SKM-1 treated with dmso at 0.1 percent for 144 hours (cell line): Measurements from ENCODE around the gene TOR1AIP1.
A peak's percentile ranks its signal among the peaks of the same experiment; 100 is the strongest.
"Not testable (repeated sequence)": the region's sequence is repeated elsewhere in the genome, so short reads cannot be mapped to it uniquely, and the experiment has no call there.

Experiments
- DNase-seq: peaks from one replicate; lab custom pipeline; 2025; ENCODE audit not compliant: unreplicated experiment; lab: John Stamatoyannopoulos, UW

TOR1AIP1 gene, protein sequence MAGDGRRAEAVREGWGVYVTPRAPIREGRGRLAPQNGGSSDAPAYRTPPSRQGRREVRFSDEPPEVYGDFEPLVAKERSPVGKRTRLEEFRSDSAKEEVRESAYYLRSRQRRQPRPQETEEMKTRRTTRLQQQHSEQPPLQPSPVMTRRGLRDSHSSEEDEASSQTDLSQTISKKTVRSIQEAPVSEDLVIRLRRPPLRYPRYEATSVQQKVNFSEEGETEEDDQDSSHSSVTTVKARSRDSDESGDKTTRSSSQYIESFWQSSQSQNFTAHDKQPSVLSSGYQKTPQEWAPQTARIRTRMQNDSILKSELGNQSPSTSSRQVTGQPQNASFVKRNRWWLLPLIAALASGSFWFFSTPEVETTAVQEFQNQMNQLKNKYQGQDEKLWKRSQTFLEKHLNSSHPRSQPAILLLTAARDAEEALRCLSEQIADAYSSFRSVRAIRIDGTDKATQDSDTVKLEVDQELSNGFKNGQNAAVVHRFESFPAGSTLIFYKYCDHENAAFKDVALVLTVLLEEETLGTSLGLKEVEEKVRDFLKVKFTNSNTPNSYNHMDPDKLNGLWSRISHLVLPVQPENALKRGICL

DNA sequence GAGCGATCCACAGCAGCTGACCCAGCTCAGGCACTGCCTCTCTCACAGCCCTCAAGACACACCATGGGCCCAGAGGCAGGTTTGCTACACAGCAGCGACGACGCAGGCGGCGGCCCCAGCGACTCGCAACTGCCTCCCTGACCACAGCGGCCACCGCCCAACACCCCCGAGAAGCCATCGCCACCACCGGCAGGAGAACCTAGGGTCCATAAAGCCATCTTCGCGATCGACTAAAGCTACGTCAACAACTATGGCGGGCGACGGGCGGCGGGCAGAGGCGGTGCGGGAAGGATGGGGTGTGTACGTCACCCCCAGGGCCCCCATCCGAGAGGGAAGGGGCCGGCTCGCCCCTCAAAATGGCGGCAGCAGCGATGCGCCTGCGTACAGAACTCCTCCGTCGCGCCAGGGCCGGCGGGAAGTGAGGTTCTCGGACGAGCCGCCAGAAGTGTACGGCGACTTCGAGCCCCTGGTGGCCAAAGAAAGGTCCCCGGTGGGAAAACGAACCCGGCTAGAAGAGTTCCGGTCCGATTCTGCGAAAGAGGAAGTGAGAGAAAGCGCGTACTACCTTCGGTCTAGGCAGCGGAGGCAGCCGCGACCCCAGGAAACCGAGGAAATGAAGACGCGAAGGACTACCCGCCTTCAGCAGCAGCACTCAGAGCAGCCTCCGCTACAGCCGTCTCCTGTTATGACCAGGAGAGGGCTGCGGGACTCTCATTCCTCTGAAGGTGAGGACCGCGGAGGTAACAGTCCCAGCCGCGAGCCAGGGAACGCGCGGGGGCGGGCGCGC is at the start of gene TOR1AIP1:
TOR1AIP1 (plus strand) TSS at position 33 of the 787 bp plus-strand sequence; CDS start at position 251, 218 bp downstream.
- DNase-seq: peak; percentile 99

DNA sequence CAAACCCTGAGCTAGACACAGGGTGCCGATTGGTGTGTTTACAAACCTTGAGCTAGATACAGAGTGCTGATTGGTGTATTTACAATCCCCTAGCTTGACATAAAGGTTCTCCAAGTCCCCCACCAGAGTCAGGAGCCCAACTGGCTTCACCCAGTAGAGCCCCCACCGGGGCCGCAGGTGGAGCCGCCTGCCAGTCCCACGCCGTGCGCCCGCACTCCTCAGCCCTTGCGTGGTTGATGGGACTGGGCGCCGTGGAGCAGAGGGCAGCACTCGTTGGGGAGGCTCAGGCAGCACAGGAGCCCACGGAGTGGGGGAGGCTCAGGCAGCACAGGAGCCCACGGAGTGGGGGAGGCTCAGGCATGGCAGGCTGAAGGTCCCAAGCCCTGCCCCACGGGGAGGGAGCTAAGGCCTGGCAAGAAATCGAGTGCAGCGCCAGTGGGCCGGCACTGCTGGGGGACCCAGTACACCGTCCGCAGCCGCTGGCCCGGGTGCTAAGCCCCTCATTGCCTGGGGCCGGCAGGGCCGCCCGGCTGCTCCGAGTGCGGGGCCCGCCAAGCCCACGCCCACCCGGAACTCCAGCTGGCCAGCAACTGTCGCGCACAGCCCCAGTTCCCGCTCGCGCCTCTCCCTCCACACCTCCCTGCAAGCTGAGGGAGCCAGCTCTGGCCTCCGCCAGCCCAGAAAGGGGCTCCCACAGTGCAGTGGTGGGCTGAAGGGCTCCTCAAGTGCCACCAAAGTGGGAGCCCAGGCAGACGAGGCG is 45.2 kb upstream of the TOR1AIP1 start:
- not testable (repeated sequence) for DNase-seq

DNA sequence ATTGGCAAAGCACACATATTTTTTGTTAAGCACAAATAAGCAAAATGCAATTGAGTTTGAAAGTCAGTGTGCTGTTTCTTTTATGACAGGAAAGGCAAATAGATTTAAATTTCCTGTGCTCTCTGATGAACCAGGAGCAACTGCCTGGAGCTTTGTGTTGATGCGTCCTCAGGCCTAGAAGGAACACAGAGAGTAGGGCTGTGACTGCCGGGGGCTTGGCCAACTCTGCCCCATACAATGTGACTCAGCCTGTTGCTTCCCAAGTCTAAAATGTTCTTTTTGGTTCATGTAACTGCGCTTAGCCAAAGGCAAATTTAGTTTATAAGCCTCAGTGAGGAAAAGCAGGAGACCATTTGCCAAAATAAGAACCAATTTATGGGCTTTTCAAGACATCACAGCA is 42.0 kb upstream of the TOR1AIP1 start:
- DNase-seq: no peak

DNA sequence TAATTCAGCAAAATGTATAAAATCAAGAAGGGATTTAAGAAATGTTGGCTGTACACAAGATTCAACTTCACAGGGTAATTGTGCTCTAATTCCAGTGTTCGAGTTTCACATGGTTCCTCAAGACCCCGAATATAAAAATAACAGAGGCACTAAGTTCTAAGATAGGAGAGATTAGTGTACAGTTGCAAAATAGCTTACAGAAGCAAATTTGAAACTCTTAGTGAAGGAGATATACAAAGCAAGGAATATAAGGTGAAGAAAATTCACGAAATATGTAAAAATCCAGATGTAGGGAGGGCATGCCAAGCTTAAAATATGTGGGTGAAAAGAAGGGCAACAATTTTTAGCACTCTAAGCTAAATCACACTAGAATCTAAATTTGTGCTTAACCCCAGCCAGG is 33.9 kb upstream of the TOR1AIP1 start:
- DNase-seq: no peak

DNA sequence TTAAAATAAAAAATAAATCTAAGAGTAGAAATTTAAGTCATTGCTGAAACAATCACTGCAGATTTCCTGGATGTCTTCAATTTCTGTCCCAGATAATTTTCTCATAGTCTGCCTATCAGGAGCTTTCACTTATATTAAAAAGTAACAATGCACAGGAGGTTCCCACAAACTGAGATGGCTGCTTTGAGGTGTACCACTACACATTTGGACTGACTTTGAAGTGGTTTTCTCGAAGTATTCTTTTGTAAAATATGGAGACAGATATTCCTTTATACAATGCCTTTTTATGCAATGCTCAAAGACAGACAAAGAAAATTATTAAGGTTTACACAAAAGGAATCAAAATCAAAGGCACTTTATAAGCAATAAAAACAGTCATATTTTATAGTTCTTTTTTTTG is 29.0 kb upstream of the TOR1AIP1 start:
- no peak for DNase-seq

DNA sequence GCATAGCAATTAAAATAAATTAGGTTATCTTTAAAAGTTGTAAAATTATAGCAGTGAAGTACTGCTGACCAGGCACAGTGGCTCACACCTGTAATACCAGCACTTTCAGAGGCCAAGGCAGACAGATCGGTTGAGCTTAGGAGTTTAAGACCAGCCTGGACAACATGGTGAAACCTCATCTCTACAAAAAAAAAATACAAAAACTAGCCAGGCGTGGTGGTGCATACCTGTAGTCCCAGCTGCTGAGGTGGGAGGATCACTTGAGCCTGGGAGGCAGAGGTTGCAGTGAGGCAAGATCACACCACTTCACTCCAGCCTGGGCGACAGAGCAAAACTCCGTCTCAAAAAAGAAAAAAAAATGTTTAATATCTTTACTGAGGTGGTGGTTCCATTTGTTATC is 26.3 kb upstream of the TOR1AIP1 start:
- DNase-seq: not testable (repeated sequence)

DNA sequence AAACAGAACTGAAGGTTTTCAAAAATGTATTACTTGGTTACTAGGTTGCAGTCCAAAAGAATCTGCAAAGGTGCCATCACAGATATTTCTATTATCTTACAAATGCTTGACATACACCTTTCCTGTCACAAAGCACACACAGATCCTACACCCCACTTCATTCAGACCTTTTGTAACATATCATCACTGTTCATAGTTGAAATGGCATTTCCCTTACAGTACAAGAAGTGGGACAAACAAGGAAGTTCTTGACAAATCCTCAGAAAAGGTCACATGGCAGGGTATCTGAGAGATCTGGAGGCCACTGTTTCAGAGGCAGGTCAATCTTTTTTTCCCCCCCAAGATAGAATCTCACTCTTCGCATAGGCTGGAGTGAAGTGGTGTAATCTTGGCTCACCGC is 25.8 kb upstream of the TOR1AIP1 start:
- DNase-seq: no peak

DNA sequence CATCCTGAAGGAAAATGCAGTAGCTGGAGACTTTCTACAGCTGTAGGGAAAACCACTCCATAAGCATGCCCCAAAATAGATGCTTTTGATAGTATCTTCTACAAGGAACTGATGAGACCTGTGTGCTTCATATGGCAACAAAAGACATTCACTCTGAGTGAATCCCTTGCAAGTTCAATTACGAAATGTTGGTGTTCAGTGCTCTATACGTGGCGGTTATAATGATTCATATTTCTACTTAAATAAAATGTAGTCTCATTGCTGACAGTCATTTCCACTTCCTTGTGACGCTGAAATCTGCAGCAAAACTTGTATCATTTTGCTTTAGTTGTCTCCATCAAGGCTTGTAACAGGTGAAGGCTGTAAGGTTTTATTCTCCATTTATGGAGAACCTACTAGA is 25.1 kb upstream of the TOR1AIP1 start:
- DNase-seq: no peak

DNA sequence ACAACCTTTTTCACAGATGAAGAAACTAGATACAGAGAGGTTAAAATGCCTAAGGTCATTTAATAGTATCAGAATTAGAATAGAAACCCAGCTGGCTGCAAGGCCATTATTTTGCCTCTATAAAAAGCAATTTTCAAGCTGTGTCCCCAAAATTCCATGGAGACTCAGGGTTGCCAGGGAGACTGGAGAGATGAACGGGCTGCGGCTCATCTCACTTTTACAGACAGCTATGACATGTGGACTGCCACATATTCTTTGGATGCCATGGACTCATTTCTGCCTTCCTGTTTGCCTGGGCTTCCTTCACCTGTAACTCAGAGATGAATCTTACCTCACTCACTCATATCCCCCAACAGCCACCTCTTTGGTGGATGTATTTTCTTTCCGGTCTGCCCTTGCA is 21.4 kb upstream of the TOR1AIP1 start:
- DNase-seq: no peak

DNA sequence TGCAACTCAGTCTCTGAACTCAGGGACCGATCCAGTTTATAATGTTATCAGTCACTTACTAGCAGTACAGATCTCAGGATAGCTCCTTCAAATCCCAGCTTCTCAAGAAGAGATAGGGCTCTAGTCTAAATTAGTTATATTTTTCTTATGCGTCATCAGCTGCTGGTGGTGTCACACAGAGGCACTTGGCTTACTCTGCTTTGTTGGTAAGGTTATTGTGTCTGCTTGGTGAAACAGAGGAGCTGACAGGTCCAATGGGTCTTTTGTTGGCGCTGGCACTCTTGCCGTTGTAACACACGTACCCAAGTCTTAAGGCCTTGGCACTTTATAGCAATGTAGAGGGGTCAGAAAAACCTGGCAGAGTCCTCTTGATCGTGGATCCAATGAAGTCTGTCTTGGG is 16.7 kb upstream of the TOR1AIP1 start:
- no peak for DNase-seq

DNA sequence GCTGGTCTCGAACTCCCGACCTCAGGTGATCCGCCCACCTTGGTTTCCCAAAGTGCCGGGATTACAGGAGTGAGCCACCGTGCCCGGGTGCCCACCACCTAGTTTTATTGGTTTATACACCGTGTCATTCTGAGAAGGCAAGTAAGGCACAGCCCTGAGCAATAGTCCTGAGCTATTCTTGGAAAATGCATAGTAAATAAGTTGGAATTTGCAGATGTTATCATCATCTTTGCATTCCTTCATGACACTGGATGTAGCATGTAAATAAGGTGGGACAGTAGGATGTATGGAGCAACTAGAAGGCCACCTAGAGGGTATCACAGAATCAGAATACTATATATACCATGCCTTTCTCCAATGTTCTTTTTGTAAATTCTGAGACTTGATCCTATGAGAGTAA is 15.5 kb upstream of the TOR1AIP1 start:
- DNase-seq: no peak

DNA sequence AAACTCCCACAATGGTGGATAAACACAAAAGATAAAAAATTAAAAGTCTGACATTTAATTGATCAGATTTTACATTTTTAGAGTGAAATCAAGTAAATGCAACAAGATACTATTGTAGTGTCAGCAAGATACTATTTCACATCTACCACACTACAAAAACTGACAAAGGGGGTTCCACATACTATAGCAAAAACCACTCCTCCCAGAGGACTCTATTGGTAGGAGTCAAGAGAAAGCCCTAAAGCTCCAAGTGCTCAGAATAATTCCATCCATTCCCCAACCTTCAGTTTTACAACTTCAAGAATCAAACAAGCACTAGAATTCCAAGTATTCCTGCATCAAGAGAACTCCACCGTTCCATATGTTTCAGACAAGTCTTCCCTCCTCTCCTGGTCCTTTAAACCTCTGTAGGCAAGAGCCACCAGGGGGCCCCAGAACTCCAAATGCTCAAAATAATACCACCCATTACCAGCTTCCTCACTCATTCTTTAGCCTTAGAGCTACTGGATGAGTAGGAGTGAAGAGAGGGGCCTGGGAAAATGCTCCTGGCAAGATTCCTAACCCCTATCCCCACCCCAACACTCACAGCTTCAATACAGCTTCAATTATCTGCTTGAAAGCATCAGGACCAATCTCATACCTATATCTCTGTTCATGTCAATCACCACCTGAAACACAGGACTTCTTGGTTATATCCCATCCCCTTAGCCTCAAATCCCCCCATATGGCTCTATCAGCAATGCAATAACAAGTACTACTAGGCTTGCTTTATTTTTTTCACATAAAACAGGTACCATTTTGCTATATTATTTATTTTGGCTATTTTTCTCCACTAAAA is 14.4 kb upstream of the TOR1AIP1 start:
- DNase-seq: peak; percentile 67

DNA sequence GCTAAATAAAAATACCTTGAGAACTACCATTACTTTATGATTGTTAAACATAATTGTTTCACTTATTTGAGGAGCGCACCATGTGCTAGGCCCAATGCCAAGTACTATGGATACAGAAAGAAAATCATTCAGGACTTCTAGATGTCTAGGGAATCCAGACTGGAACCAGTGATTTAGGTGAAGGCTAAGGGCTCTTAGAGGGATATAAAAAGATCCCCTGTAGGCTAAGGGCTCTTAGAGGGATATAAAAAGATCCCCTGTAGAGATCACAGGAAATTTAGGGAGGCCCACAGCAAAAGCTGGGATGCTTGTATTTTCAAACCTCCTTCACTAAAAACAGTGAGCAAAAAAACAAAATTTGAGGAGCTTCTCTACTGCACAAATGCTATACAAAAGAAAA is 11.2 kb upstream of the TOR1AIP1 start:
- DNase-seq: no peak

DNA sequence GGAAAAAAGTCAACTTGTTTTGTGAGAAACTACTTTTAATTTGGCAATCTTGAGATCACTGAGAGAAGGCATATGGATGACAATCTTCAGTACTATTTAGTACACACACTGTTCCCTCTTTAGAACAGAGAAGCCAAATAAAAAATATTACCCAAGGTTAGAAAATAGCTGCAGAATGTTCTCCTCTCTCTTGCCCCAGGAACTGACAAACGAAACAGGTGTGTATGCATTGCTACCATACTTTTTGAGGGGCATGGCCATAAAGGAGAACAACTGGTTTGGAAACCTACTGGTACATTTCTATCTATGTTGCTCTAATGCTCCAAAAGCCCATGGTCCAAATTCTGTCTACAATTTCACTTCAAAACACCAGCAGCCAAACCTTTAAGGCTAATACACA is 10.1 kb upstream of the TOR1AIP1 start:
- no peak for DNase-seq

DNA sequence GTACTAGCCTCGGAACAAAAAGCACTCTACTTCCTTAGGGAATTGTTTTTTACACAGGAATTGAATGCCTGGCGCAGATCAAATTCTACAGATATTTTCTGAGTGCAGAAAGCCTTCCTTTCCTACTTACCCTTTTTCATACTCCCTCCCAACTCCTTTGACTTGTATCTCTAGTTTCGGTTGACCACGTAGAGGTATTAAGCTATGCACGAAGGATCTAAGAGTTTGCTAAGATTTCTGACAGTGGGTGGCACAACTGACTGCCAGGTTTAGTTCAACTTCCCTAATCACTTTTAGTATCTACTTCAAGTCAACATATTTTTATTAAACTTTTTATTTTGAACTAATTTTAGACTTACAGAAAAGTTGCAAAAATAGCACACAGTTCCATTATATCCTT is 9.5 kb upstream of the TOR1AIP1 start:
- no peak for DNase-seq

DNA sequence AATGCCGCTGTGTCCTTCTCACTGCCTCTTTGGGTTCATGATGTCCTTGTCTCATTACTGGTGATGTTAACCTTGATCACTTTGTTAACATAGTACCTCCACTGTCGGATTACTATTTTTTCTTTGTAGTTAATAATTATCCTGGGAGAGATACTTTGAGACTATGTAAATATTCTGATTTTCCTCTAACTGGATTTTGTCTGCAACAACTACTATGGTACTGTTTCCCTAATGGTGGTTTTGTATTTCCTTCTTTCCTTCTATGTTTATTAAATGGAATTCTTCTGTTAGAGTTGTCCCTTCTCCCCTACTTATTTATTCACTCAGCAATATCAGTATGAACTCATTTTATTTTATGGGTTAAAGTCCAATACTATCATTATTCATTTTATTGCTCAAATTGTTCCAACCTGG is 8.6 kb upstream of the TOR1AIP1 start:
- DNase-seq: no peak

DNA sequence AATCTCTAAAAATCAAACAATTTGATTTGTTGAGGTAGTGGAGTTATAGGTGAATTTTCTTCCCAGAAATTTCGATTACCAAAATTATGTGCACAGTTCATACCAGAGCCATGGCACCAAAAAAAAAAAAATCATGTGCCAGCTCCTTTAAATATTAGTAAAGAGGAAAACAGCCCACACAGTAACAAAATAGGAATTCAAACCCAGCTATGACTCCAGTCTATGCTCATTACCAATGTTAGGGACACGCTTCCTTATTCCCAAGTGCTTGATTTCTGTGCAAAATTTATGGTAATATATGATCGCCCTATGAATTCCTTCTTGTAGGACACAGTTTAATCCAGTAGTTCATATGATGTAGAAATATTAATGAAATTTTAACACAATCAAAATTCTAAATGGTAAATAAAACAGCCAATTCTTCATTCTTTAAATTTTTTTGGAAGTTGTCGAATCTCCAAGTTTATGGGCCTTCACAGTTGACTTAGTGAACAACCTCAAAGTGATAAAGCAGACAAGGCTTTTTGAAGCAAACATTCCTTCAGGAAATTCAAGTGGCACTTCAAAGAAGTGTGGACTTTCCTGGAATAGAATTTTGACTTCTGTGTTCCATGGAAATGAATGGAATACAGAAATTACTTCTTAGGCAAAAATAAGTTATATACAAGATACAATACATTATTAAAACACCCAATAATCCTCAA is 6.3 kb upstream of the TOR1AIP1 start:
- no peak for DNase-seq

DNA sequence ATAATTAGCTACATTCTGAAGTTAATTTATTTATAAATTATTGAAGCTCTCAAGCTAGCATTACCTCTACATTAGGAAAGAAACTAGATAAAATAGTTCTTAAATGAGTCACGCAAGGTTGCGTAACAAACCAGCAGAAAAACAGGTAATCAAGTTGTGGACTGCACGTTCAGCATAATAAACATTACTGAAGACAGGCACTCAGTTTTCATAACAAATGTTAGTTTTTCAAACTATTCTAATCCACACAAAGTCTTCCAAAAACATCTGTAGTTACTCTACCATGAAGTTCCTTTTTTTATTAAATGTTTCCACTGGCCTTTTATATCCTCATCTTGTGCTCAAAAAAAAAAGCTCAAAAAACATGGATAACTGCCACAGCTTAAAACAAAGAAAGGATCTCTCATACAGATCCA is 5.8 kb upstream of the TOR1AIP1 start:
- no peak for DNase-seq

DNA sequence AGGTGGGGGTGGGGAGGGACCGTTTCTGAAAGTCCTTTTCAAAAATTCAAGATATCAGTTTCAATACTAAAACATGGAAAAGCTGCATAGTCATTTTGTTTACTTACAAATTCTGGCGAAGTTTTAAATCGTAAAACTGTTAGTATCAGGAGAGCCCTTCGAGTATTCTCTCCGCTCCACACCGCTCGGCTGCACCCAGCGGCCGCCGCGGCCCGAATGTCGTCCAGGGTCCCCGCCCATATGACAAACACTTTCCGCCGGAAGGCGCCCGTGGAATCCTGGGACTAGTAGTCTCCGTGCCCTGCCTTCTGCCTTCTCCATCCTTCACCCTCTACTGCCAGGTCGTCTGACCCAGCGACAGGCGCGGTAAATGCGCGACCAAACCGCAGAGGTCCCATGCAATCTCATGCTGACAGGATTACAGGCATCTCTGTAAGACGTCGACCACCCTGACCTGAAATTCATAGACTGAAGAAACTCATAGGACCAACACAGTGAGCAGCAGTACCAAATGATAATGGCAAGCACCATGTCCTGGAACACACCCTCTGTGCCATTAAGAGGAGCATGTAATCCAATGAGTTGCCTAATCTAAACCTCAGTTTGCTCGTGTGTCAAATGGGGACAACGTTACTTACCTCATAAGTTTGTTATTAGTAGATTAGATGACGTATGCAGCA is 4.4 kb upstream of the TOR1AIP1 start, which contains the start of gene TOR1AIP2:
TOR1AIP2 (minus strand) TSS at position 218 of the 680 bp plus-strand sequence. CDS start 25,138 bp downstream, outside the sequence.
- DNase-seq: peak; percentile 92
